ENCODE measurements around the gene CANX. TPM values are rescaled to one million over a fixed set of nuclear protein-coding genes. Genes with fewer than 3 reads are reported as not detected.

CANX gene
- total and polyA plus RNA-seq, 9 of the 15 experiments (the other 6 are each of a cell fraction or from before 2014, with no cell fraction given): 155 to 893 (median 589) TPM

DNA sequence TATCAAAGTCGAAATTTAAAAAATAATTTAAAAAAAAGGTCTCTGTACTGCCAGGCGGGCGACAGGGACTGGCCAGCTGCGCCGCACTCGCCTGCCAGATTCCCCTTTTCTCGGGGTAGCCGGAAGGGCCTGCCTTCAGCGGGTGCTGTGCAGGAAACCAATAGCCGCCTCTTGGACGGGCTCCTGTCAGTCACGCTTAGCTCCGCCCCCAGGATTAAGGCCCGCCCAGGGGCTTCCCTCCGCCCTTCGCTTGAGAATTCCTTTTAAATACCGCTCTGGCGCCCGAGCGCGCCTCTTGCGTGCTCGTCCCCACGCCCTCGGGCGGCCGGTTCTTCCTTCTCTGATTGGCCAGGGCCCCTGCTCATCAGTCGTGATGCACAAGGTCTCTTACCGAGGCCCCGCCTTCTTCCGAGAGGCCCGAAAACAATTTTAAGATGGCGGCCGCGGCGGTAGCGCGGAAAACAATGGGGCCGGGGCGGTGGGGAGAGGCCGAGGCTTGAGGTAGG lies 33.7 kb downstream of the CANX start, which contains the start of gene MAML1 (continued):
- TF ChIP-seq, protein P1, sequence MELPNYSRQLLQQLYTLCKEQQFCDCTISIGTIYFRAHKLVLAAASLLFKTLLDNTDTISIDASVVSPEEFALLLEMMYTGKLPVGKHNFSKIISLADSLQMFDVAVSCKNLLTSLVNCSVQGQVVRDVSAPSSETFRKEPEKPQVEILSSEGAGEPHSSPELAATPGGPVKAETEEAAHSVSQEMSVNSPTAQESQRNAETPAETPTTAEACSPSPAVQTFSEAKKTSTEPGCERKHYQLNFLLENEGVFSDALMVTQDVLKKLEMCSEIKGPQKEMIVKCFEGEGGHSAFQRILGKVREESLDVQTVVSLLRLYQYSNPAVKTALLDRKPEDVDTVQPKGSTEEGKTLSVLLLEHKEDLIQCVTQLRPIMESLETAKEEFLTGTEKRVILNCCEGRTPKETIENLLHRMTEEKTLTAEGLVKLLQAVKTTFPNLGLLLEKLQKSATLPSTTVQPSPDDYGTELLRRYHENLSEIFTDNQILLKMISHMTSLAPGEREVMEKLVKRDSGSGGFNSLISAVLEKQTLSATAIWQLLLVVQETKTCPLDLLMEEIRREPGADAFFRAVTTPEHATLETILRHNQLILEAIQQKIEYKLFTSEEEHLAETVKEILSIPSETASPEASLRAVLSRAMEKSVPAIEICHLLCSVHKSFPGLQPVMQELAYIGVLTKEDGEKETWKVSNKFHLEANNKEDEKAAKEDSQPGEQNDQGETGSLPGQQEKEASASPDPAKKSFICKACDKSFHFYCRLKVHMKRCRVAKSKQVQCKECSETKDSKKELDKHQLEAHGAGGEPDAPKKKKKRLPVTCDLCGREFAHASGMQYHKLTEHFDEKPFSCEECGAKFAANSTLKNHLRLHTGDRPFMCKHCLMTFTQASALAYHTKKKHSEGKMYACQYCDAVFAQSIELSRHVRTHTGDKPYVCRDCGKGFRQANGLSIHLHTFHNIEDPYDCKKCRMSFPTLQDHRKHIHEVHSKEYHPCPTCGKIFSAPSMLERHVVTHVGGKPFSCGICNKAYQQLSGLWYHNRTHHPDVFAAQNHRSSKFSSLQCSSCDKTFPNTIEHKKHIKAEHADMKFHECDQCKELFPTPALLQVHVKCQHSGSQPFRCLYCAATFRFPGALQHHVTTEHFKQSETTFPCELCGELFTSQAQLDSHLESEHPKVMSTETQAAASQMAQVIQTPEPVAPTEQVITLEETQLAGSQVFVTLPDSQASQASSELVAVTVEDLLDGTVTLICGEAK (IDR thresholded peaks at IDR 0.05): 0 out of 2 replicates have a peak, but pooled peaks have one; percentile 47
- TF ChIP-seq, protein P1 (CRISPR knock-in tag; IDR thresholded peaks at IDR 0.05): no peak
- TF ChIP-seq MYC (IDR thresholded peaks at IDR 0.05; ENCODE audit: low read depth, low read length) (peak; percentile 62), MYC (CRISPR knock-in tag; IDR thresholded peaks at IDR 0.05; ENCODE audit: borderline replicate concordance, low read depth) (no peak), SP2 (IDR thresholded peaks at IDR 0.05; ENCODE audit: extremely low read depth, low read depth, low read length, poor library complexity, severe bottlenecking) (peak; percentile 66), NELFE (IDR thresholded peaks at IDR 0.05; ENCODE audit: insufficient read depth, insufficient read length) (no peak), NCOA1 (IDR thresholded peaks at IDR 0.05; ENCODE audit: low read depth) (no peak), RUNX1 (IDR thresholded peaks at IDR 0.05; ENCODE audit: low read depth) (no peak), ZSCAN32 (CRISPR knock-in tag; IDR thresholded peaks at IDR 0.05) (no peak), CREB1 (IDR thresholded peaks at IDR 0.05) (peak; percentile 85), CREB1 (CRISPR knock-in tag; IDR thresholded peaks at IDR 0.05) (peak; percentile 80), FOXK2 (conservative IDR thresholded peaks at IDR 0.05 in 1 of 2, IDR thresholded peaks at IDR 0.05 in 1 of 2; ENCODE audit: low read depth in 2 of 2) (0 out of 4 replicates have a peak, but pooled peaks of 1 of the 2 experiments have one; percentile 30), GABPA (tag; conservative IDR thresholded peaks at IDR 0.05; ENCODE audit: low read depth) (peak; percentile 85), GTF2E2 (tag; IDR thresholded peaks at IDR 0.05) (peak; percentile 98), FOXO4 (CRISPR knock-in tag; IDR thresholded peaks at IDR 0.05) (no peak), RB1 (IDR thresholded peaks at IDR 0.05; ENCODE audit: low read depth) (0 out of 2 replicates have a peak, but pooled peaks have one; percentile 64)
- TF ChIP-seq, protein P2, sequence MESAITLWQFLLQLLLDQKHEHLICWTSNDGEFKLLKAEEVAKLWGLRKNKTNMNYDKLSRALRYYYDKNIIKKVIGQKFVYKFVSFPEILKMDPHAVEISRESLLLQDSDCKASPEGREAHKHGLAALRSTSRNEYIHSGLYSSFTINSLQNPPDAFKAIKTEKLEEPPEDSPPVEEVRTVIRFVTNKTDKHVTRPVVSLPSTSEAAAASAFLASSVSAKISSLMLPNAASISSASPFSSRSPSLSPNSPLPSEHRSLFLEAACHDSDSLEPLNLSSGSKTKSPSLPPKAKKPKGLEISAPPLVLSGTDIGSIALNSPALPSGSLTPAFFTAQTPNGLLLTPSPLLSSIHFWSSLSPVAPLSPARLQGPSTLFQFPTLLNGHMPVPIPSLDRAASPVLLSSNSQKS (CRISPR knock-in tag; IDR thresholded peaks at IDR 0.05): no peak
